ENCODE results near the gene SOWAHC.

SOWAHC gene

DNA sequence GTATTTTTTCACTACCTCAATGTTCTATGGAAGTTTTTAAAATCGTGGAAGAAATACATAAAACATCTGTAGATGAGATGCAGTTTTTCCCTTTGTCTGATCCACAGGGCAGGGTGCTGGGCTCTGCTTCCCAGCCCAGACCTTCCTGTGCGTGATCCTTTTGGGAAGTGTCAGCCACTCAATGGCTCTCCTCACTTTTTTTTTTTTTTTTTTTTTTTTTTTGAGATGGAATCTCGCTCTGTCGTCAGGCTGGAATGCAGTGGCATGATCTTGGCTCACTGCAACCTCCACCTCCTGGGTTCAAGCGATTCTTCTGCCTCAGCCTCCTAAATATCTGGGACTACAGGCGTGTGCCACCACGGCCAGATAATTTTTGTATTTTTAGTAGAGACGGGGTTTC lies 32.8 kb downstream of the SOWAHC start:
- no peak for DNase-seq

DNA sequence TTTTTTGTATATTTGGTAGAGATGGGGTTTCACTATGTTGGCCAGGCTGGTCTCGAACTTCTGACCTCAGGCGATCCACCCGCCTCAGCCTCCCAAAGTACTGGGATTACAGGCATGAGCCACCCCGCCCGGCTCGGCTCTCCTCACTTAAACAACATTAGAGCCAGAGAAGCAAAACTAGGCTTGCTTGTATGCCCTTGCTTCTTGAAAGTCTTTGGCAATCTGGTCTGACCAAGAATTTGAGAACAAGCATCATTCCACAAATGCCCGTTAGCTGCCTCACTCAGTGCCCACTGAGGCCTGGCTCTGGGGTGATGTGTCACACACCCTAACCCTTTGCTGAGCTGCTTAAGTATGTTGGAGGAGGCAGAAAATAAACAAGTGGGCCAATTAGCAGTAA lies 33.5 kb downstream of the SOWAHC start:
- DNase-seq, result no peak

DNA sequence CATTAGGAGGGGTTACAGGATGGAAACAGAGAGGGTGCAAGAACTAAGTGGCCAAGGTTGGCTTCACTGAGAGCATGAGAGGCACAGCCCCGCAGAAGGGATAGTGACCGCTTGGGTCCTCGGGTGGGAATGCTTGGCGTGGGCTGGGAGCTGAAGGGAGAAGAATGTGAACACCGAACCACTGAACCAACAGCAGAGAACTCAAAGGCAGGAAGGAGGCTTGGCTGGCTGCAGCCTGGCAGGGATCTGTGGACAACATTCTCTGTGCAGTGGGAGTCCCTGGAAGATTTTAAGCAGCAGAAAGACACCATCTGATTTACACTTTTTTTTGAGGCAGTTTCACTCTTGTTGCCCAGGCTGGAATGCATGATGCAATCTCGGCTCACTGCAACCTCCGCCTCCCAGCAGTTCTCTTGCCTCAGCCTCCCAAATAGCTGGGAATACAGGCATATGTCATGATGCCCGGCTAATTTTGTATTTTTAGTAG lies 33.9 kb downstream of the SOWAHC start:
- DNase-seq, result no peak

DNA sequence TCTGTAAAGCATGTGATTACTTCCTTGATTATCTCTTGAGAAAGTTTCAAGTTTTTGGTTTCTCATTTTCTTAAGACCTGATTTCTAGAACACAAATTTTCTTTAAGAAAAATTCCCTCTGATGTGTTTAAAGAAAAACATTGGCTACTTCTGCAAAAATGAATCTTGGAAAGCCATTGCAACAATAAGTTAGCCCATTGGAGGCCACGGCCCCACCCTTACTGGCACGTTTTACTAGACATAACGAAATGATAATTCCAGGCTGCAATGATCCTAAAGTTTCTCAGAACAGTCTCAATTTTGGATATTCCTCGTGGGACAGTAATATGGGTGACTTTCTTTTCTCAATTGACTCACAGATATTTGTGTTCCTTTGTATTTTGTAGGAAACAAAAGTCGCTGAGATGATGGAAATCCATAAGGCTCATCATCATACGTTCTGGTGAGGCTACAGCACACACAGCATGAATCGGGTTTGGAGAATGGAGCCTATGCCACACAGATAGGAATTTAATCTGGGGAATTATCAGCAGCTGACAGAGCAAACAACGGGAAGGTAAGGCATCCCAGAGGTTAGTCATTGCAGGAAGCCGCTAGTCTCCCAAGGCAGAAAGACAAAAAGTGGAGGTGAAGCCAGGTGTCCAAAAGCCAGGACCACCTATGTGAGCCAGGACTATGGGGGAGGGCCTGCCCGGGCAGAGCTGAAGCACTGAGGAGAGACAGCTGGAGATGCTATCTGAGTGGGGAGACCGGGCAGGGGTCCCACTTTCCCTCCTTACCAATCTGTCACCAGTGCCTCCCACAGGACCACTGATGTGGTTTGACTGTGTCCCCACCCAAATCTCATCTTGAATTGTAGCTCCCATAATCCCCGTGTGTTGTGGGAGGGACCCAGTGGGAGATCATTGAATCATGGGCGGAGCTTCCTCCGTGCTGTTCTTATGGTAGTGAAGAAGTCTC lies 35.9 kb downstream of the SOWAHC start:
- DNase-seq, result no peak

DNA sequence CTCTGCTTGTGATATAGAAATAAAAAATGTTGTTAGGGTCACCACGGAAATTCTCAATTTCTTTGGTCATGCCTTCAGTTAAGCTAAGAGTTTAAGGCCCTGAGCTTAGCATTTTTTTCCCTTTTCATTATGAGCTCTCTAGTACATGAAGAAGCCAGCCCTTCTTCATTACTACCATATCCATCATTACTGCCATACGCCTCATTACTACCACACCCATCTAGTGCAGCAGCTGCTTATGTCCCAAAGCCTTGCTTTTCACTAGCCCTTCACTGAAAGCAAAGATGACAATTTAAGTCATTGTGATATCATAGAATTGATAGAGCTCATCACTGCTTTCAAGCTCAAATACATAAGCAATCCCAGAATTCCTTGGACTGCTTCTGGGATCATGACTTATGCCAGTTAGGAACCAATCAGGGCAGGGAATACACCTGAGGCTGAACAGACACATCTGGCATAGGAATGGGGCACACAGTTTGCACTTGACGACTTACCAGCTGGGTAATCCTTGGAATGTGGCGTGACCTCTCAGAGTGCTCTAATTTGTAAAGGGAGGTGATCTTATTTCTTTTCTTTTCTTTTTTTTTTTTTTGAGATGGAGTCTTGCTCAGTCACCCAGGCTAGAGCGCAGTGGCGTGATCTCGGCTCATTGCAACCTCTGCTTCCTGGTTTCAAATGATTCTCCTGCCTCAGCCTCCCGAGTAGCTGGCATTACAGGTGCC lies 40.3 kb downstream of the SOWAHC start:
- DNase-seq, result no peak

DNA sequence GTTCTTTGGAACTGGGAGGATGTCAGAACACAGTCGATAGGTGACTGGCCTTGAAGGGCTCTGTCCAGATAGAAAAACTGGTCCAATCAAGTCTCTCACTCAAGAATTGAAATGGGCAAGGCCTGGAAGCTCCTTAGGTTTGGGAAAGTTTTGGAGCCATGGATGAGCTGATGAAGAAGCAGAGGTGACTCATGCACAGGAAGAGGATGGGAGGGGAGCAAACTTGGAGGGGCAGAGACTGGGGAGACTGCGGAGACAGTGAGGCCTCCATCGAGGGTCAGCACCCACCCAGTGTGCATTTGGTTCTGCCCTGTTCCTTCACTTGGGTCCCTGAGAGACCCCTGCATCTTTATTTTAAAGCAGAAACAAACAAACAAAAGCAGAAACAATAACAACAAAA lies 41.1 kb downstream of the SOWAHC start:
- DNase-seq, result no peak

DNA sequence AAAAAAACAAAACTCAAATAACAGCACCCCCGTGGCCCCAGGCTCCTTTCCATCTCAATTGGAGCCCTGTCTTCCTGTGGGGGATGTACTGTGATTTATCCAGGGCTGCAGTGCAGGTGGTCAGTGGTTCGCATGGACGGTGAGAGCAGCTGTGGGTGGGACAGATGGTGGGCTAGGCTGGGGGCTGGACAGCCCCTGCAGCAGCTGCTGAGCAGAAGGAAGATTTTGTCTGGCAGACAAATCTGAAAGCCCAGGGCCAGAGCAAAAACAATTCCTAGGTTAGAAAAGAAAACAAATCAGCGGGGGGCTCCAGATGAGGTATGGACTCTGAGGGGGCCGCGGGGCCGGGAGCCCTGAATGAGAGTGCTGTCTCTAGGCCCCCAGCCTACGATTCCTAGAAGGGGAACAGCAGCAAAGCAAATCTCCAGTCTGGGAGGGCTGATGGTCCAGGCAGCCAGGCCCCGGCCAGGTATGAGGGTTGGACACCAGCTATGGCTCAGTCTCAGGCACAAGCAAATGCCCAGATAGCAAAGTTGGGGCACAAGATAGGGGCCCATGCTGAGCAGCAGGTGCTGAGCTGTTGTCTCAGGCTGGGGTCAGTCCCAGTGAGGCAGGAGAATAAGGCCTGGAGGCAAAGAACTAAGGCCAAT lies 45.4 kb downstream of the SOWAHC start:
- DNase-seq, result no peak

DNA sequence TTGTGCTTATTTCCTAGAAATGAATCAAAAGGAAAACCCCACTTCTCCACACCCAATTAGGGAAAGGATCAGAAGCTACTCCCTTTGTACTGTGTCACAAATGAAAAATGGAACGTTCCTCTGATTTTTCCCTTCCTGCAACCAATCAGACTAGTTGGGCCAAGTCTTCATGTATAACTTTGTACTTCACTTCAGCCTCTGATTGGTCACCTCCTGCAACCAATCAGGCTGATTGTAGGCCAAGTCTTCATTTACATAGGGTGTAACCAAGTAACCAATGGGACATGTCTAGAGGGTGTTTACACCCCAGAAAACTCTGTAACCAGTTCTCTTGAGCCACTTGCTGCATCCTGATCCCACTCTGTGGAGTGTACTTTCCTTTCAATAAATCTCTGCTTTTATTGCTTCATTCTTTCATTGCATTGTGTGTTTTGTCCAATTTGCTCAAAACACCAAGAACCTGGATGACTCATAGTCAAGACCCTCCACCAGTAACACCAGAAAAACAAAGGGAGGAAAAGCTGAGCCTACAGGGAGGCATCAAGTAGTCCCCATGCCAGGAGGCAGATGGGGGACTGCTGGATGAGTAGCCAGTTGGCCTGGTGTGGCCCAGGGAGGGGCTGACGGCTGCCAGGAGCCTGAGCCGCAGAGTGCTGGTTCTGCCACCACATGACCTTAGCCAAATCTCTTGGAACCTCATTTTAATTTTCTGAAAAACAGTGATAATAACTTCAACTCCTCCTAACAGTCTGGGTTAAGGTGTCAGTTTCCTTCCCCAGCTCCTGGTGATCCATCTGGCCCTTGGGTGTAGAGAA lies 46.1 kb downstream of the SOWAHC start:
- DNase-seq, result no peak

DNA sequence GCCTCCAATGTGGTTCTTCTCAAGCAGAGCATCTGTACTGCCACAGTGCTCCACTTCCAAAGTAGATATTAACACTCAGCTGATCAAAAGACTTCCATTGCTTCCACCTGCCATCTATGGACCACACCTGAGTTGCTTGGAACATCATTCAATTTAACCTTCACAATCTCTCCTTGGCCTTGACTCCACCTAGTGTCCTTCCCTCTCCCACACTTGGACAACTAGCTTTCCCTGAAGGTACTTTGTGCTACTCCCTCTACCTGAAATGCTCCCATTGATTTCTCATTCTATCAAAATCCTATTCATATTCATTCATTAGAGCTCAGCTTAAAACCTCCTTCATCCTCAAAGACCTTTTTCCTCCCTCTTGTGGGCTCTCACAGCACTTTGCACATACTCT lies 48.7 kb downstream of the SOWAHC start:
- DNase-seq, result no peak

DNA sequence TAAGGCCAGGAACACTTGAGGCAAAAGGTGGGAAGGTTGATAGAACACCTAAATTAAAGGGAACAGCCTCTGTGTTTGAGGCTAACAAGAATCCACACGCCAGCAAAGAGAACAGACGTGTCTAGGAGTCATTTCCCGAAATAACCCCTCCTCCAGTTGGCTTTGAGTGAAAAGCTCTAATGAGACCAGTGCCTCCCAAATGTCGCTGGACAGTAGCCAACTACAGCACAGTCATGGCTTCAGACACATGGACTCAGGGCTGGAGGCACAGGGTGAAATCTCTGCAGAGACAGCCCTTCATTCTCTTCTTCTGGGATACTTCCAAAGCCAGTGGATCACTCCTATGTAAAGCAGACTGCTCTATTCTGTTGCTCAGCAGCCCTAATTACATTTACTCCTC lies 49.6 kb downstream of the SOWAHC start:
- peak; percentile 22 for DNase-seq

DNA sequence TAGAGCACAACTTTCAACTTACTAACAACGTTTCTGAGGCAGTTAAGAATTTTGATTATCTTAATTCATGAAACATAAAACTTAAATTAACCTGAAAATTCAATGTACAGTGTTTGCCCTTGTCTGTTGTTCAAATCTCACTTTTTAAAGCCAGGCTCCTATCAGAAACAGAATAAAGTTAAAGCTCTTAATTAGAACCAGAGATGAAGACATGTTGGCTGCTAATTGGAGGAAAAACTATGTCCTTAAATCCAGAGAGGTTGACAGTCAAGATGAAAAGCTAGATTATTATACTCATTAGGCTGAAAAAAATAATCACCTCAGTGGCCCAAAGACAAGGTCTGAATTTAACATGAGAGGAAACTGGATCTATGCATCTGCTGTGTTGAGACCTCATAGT lies 52.3 kb downstream of the SOWAHC start:
- no peak for DNase-seq
